GM12878 (cell line): ENCODE results near the gene GBX1.

Experiments used
- ATF2 ChIP-seq: IDR thresholded peaks from 2 replicates; pipeline ENCODE4 v1.6.1; 2012; ENCODE audit warnings: low read length, inconsistent platforms
- BHLHE40 ChIP-seq, 2 experiments: fragments of 450-650 bp in 1 of 2; IDR thresholded peaks; 2 replicates each; pipeline ENCODE4 v1.6.1; 2011 to 2017; ENCODE audit warnings: low read depth in 2 of 2, borderline replicate concordance in 1 of 2, improper control_type of control experiment in 1 of 2, low read length in 1 of 2, mild to moderate bottlenecking in 1 of 2
- CTCF ChIP-seq, 3 experiments: IDR thresholded peaks in 2 of 3; conservative IDR thresholded peaks in 1 of 3; 2 replicates each; pipeline ENCODE4 v1.5.1; 2011; ENCODE audit warnings: low read depth in 3 of 3, low read length in 3 of 3, mild to moderate bottlenecking in 3 of 3, control low read depth in 2 of 3, moderate library complexity in 2 of 3, inconsistent platforms in 1 of 3, mixed read lengths in 1 of 3; ENCODE audit not compliant: control insufficient read depth in 2 of 3, insufficient read depth in 1 of 3; ENCODE audit errors: extremely low read depth in 1 of 3
- CUX1 ChIP-seq: IDR thresholded peaks from 2 replicates; pipeline ENCODE4 v1.6.1; 2012; ENCODE audit warnings: improper control_type of control experiment, low read depth, low read length; ENCODE audit not compliant: insufficient replicate concordance
- NFIC ChIP-seq: IDR thresholded peaks from 2 replicates; pipeline ENCODE4 v1.6.1; 2012; ENCODE audit warnings: low read depth, mild to moderate bottlenecking, inconsistent platforms, low read length, moderate library complexity
- TF ChIP-seq, protein P1 (sequence below): IDR thresholded peaks from 2 replicates; pipeline ENCODE4 v1.6.1; 2012; ENCODE audit warnings: low read depth, low read length, improper control_type of control experiment

DNA sequence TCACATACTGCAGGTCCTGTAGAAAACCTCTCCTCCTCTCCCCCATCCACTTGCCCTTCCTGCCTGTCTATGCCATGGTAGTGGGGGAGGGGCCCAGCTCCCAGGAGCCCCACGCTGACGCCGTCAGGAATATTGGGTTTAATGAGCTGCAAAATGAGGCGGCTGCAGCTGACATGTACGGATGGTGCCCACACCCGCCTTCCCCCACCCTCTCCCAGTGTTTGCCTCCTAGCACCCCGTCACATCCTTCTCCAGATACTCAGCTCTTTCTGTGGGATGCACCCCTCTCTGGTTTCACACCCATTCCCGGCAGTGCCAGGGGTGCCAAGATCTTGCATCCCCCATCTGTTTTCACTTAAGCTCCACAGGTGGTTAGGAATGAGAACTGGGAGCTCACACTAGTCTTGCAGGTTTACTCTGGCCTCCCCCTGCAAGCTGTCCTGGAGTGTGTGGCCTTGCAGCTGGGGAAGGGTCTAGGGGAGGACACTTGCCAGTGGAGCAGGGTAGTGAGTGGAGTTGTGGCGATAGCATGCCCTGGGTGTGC lies 26.1 kb downstream of the GBX1 start:
- TF ChIP-seq CUX1 = no peak
- TF ChIP-seq, protein P1, sequence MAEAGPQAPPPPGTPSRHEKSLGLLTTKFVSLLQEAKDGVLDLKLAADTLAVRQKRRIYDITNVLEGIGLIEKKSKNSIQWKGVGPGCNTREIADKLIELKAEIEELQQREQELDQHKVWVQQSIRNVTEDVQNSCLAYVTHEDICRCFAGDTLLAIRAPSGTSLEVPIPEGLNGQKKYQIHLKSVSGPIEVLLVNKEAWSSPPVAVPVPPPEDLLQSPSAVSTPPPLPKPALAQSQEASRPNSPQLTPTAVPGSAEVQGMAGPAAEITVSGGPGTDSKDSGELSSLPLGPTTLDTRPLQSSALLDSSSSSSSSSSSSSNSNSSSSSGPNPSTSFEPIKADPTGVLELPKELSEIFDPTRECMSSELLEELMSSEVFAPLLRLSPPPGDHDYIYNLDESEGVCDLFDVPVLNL = no peak
- TF ChIP-seq NFIC = no peak
- TF ChIP-seq CTCF (IDR thresholded peaks at IDR 0.05 in 2 of 3, conservative IDR thresholded peaks at IDR 0.05 in 1 of 3; ENCODE audit: control insufficient read depth in 2 of 3, extremely low read depth in 1 of 3, insufficient read depth in 1 of 3, low read depth in 3 of 3, low read length in 3 of 3) = no peak
- no peak for TF ChIP-seq ATF2
- no peak for TF ChIP-seq BHLHE40 (IDR thresholded peaks at IDR 0.05; ENCODE audit: borderline replicate concordance in 1 of 2, low read depth in 2 of 2, low read length in 1 of 2)
